AG09319 (cell line): ENCODE measurements around the gene GRB14.

Experiments
- DNase-seq: peaks from one replicate; pipeline ENCODE4 v3.0.0-alpha.2; 2010; ENCODE audit warnings: low read depth; ENCODE audit errors: extremely low read depth
- TF ChIP-seq, protein P1 (sequence below): IDR thresholded peaks from 2 replicates; pipeline ENCODE4 v1.5.1; 2011; ENCODE audit warnings: low read depth, mild to moderate bottlenecking, inconsistent platforms, low read length, moderate library complexity

GRB14 gene

DNA sequence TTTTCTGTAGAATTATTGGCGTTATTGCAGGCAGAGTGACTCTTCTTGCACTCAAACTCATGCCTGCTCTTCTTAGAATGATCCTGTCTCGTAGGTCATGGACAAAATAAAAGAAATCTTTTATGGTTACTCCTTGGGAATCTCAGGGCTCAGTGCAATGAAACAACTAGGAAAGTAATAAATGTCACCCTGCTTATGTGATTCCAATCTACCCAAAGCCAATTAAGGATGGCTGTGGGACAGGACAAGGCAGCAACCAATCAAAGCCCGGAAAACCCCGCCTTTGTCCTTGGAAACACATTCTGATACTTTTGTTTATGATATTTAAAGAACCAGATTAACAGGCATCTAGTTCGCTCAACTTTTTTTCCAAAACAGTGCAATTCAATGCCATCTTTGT, 53.0 kb downstream of the GRB14 start:
- DNase-seq, result no peak
- TF ChIP-seq, protein P1, sequence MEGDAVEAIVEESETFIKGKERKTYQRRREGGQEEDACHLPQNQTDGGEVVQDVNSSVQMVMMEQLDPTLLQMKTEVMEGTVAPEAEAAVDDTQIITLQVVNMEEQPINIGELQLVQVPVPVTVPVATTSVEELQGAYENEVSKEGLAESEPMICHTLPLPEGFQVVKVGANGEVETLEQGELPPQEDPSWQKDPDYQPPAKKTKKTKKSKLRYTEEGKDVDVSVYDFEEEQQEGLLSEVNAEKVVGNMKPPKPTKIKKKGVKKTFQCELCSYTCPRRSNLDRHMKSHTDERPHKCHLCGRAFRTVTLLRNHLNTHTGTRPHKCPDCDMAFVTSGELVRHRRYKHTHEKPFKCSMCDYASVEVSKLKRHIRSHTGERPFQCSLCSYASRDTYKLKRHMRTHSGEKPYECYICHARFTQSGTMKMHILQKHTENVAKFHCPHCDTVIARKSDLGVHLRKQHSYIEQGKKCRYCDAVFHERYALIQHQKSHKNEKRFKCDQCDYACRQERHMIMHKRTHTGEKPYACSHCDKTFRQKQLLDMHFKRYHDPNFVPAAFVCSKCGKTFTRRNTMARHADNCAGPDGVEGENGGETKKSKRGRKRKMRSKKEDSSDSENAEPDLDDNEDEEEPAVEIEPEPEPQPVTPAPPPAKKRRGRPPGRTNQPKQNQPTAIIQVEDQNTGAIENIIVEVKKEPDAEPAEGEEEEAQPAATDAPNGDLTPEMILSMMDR, result no peak

DNA sequence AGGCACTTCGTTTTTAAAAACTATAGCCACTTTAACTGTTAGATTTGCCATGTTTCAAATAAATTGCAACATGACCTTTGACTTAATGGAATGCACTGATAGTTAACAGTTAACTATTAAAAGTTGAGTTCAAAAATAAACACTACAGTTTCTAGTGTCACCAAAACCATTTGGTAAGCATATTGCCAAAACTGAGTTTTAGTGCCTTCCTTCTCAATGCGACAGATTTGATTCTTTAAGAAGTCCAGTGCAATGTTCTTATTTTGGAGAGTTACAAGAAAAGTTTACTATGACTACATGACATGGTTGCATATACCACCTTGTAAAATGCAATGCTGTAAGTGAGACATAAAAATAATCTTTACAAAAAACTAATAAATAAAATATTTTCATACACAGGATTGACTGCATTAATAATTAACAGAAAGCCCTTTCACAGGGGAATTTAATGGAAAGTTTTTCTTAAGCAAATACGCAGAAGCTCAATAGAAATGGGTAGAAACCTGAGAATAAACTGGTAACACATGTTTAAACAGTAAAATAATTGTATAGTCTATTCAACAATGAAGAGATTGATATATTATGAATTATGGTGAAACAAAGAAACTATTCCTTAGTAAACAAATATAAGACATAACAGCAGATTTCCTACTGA, 53.8 kb downstream of the GRB14 start:
- TF ChIP-seq, protein P1, result no peak
- no peak for DNase-seq

DNA sequence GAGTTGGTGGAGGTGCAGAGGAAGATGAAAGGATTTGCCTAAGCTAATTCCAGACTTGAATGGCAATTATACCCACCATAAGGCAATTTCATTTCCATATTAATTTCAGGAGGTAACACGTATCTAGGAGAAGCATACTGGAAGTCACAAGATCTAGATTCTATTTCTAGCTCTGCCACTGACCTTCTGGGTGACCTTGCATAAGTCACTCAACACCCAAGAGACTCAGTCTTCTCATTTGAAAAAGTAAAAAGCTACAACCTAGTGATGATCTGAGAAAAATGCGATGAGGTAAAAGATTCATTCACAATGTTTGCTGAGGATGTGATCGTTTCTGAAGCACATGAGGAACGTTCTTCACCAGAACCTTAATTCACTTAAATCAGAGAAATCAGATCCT, 55.9 kb downstream of the GRB14 start:
- TF ChIP-seq, protein P1, result no peak
- DNase-seq, result no peak

DNA sequence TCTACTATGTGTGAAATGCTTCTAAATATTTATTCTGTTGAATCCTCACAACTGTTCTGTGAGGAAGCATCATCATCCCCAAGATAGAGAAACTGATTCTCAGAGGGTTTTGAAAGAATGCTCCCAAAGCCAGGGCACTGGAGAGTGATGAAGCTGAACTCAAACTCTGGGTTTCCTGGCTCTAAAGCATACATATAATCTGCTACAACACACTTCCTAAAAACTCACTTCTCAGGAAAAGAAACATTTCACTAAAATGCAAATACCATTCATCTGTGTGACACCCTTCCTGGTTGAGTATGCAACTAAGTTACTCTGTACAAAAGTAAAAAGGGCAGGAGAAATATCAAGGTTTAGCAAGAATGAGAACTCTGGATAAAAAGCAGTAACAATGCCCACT, 58.6 kb downstream of the GRB14 start:
- TF ChIP-seq, protein P1, result no peak
- DNase-seq, result no peak

DNA sequence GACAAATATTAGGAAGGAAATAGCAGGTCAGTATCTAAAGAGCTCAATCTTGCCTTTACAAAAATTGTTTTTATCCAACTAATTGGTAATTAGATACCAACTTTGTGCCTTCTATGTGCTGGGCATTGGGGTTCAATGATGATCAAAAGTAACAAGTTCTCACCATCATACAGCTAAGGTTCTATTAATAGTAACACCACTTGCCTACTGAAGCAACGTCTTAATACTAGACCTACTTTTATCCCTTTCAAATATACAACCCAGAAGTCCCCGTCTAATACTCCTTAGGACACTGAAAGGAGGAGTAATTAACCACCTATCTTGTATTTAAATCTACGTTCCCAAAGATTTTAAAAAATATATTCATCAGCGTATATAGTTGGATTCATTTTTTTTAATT, 59.3 kb downstream of the GRB14 start:
- TF ChIP-seq, protein P1, result no peak
- DNase-seq, result no peak

DNA sequence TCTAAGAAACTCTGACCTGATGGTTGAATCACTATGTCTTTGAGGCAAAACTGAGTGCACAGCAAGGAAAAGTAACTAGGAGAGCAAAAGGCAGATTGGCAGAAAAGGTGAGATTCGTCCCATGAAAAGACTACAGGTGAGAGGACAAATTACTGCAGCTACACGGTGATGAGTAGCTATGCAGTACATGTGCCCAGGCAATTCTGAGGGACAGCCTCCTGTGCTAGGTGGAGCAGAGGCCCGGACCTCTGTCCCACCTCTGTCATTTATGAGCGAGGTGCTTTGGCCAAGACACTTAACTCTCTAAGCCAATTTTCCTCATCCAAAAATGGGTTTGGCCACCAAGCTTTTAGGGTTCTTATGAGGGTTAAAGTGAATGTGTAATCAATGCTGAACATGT, 59.9 kb downstream of the GRB14 start:
- TF ChIP-seq, protein P1, result no peak
- DNase-seq, result no peak

DNA sequence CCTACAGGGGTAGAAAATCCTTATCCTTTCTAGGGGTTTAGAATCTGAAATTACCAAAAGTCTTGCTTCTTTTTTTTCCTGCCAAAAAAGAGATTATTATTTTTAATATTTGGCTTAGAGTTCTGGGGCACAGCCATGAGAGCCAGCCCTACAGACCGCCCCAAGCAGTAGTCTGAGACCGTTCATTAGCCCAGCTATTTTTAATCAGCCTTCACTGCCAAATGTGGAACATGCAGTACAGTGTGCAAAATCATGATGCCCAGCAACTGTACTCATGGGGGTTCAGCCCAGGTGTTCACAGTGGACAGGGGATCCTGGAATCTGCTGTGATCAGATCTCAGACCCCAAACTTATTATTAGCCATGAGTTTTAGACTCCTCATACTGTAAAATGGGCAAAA, 60.4 kb downstream of the GRB14 start:
- TF ChIP-seq, protein P1, result no peak
- DNase-seq, result no peak
